A673 (cell line): Measurements from ENCODE around the gene CHST15. TPM values are rescaled to one million over a fixed set of nuclear protein-coding genes. Genes with fewer than 3 reads are reported as not detected.

Experiments used
- BruUV-seq: library from RNA; stranded (reverse); fragments of 400-500 nt; replicated peaks from 2 replicates; lab custom pipeline; 2021; lab: Mats Ljungman, UMichigan
- CTCF ChIA-PET: fragments of 300-600 bp; sonication (Branson Sonifier 250); formaldehyde crosslinking; loops from one replicate; lab custom pipeline; 2022; ENCODE audit warnings: antibody characterized with exemption; lab: Charles Lee
- POLR2A ChIA-PET: fragments of 300-600 bp; sonication (Branson Sonifier 250); formaldehyde crosslinking; loops from one replicate; lab custom pipeline; 2022; ENCODE audit warnings: antibody characterized with exemption; ENCODE audit not compliant: low non-redundant PET; lab: Charles Lee
- DNase-seq: peaks from one replicate; pipeline ENCODE4 v3.0.0-alpha.2; 2015; ENCODE audit warnings: low spot score
- H3K27ac ChIP-seq: fragments of 200-600 bp; sonication (generic); 2 replicates; pipeline ENCODE4 v1.5.1; 2016; ENCODE audit warnings: mixed run types, low read depth, mild to moderate bottlenecking, mixed read lengths, antibody characterized with exemption, low read length; ENCODE audit not compliant: poor library complexity, severe bottlenecking
- H3K27me3 ChIP-seq: fragments of 200-600 bp; sonication (generic); replicated peaks from 2 replicates; pipeline ENCODE4 v1.6.1; 2017; ENCODE audit warnings: mixed run types, low read depth, mild to moderate bottlenecking, mixed read lengths, antibody characterized with exemption, low read length; ENCODE audit not compliant: insufficient read depth, poor library complexity
- H3K36me3 ChIP-seq: fragments of 200-600 bp; sonication (generic); 2 replicates; pipeline ENCODE4 v1.6.1; 2016; ENCODE audit warnings: mixed run types, mild to moderate bottlenecking, mixed read lengths, antibody characterized with exemption, low read length; ENCODE audit not compliant: insufficient read depth, poor library complexity, severe bottlenecking
- H3K4me1 ChIP-seq: fragments of 200-600 bp; sonication (generic); 2 replicates; pipeline ENCODE4 v1.6.1; 2017; ENCODE audit warnings: mixed run types, mild to moderate bottlenecking, mixed read lengths, antibody characterized with exemption, low read length; ENCODE audit not compliant: insufficient read depth, poor library complexity, severe bottlenecking
- H3K4me3 ChIP-seq: fragments of 200-600 bp; sonication (generic); 2 replicates; pipeline ENCODE4 v1.5.1; 2016; ENCODE audit warnings: low read depth, mixed run types, mild to moderate bottlenecking, mixed read lengths, low read length; ENCODE audit not compliant: poor library complexity, severe bottlenecking
- H3K9me3 ChIP-seq: fragments of 200-600 bp; sonication (generic); 2 replicates; pipeline ENCODE4 v1.6.1; 2016; ENCODE audit warnings: mixed run types, low read depth, mild to moderate bottlenecking, mixed read lengths, antibody characterized with exemption, low read length; ENCODE audit not compliant: poor library complexity, severe bottlenecking
- CTCF ChIP-seq: fragments of 300-800, 200-600 bp; sonication (generic); conservative IDR thresholded peaks from 2 replicates; pipeline ENCODE4 v1.5.1; 2017; ENCODE audit warnings: low read depth, mild to moderate bottlenecking, antibody characterized with exemption, low read length, moderate library complexity, mixed read lengths
- EZH2 ChIP-seq: fragments of 200-600 bp; sonication (generic); IDR thresholded peaks from 2 replicates; pipeline ENCODE4 v1.6.1; 2017; ENCODE audit warnings: borderline replicate concordance, low read depth, mild to moderate bottlenecking, mixed read lengths, antibody characterized with exemption, low read length; ENCODE audit not compliant: poor library complexity, severe bottlenecking
- intact Hi-C: fragments of 100-400 bp; cut with micrococcal nuclease; formaldehyde crosslinking; loops from one replicate; pipeline ENCODE4 v1.10.0; 2022; ENCODE audit not compliant: unreplicated experiment
- total RNA-seq: library from RNA; stranded (reverse); gene quantifications from 2 replicates; pipeline ENCODE4 v1.2.3, GENCODE V29; 2021

Gene CHST15
- total RNA-seq, 1 experiment from 2014 or later: 1.7 TPM

GRCh38 chr10:124088915-124089314 is 4.5 kb downstream of the CHST15 start:
- no TSS peak for BruUV-seq
- no peaks in the 10 kb centered on the region for H3K36me3 ChIP-seq
- no peak overlapping the region for H3K4me3 ChIP-seq
- H3K27me3 ChIP-seq: peaks cover 39% of the 10 kb centered on the region
- H3K27ac ChIP-seq: no peak overlapping the region
- POLR2A ChIA-PET: no interaction called here
- no peak for DNase-seq
- no peaks in the 10 kb centered on the region for H3K9me3 ChIP-seq
- TF ChIP-seq CTCF (no peak), EZH2 (no peak)
- peaks cover 6% of the 10 kb centered on the region for H3K4me1 ChIP-seq
- intact Hi-C loops: no loop called here
- CTCF ChIA-PET: no interaction called here

- ChIA-PET CTCF (no interaction called here), POLR2A (no interaction called here)
- intact Hi-C loops: no loop called here
- no peaks in the 10 kb centered on the region for H3K36me3 ChIP-seq
- H3K4me3 ChIP-seq: no peak overlapping the region
- no peak for DNase-seq
- no peak overlapping the region for H3K27ac ChIP-seq
- H3K27me3 ChIP-seq: peaks cover 31% of the 10 kb centered on the region
- no peaks in the 10 kb centered on the region for H3K9me3 ChIP-seq
- BruUV-seq: no TSS peak
- no peak for TF ChIP-seq EZH2
- TF ChIP-seq CTCF: no peak
- H3K4me1 ChIP-seq: no peaks in the 10 kb centered on the region
These were observed 5.4 kb downstream of the CHST15 start for GRCh38 chr10:124087672-124088634.

- TF ChIP-seq EZH2: no peak
- no peak for DNase-seq
- Histone ChIP-seq H3K9me3 (no peaks in the 10 kb centered on the region), H3K36me3 (no peaks in the 10 kb centered on the region), H3K27ac (no peak overlapping the region), H3K4me3 (no peak overlapping the region), H3K27me3 (peaks cover 22% of the 10 kb centered on the region), H3K4me1 (no peaks in the 10 kb centered on the region)
- BruUV-seq: no TSS peak
- ChIA-PET POLR2A (no interaction called here), CTCF (no interaction called here)
- intact Hi-C loops: no loop called here
These were observed 6.4 kb downstream of the CHST15 start for GRCh38 chr10:124086787-124087671.
